GM12874 (cell line): ENCODE measurements around the gene NUDT2.

Experiments
- CTCF ChIP-seq: IDR thresholded peaks from 2 replicates; pipeline ENCODE4 v1.5.1; 2011; ENCODE audit warnings: low read depth, mild to moderate bottlenecking, control low read depth, low read length, moderate library complexity; ENCODE audit not compliant: insufficient read depth

Gene NUDT2

GRCh38 chr9:34311499-34312185 is 17.7 kb upstream of the NUDT2 start:
- no peak for TF ChIP-seq CTCF

DNA sequence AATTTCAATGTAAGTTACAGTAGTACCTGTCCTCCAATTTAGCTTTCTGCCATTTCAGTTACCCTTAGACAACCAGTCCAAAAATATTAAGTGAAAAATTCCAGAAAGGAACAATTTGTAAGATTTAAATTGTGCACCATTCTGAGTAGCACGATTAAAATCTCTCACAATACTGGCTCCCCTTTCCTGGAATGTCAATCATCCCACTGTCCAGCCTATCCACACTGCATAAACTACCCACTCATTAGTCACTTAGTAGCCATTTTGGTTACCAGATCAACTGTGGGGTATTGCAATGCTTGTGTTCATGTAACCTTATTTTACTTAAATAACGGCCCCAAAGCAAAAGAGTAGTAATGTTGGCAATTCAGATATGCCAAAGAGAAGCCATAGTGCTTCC is 11.9 kb upstream of the NUDT2 start:
- no peak for TF ChIP-seq CTCF

GRCh38 chr9:34318163-34318790 is 11.1 kb upstream of the NUDT2 start:
- no peak for TF ChIP-seq CTCF

GRCh38 chr9:34321451-34321850 is 7.9 kb upstream of the NUDT2 start:
- no peak for TF ChIP-seq CTCF

GRCh38 chr9:34322899-34323591 is 6.3 kb upstream of the NUDT2 start:
- TF ChIP-seq CTCF: no peak

GRCh38 chr9:34326690-34327089 is 2.7 kb upstream of the NUDT2 start:
- no peak for TF ChIP-seq CTCF

- TF ChIP-seq CTCF: no peak
Observed at GRCh38 chr9:34328500-34328986, 826 bp upstream of the NUDT2 start.
